Measurements from ENCODE around the gene TMEM120B.

TMEM120B gene

GRCh38 chr12:121769831-121770301 is 57.3 kb downstream of the TMEM120B start:
- H3K23ac ChIP-seq (ENCODE audit: low read length), result no peak overlapping the region
- H3K4me1 ChIP-seq (ENCODE audit: control insufficient read depth, low read depth, low read length), result no peaks in the 10 kb centered on the region
- no peak overlapping the region for H3K27ac ChIP-seq (ENCODE audit: low read depth, low read length)
- no peak for DNase-seq
- no peak overlapping the region for H3K56ac ChIP-seq (ENCODE audit: low read length)
- H3K36me3 ChIP-seq (ENCODE audit: control insufficient read depth, insufficient read depth, low read length), result no peaks in the 10 kb centered on the region
- no peak overlapping the region for H4K5ac ChIP-seq (ENCODE audit: low read length)
- WGBS (ENCODE audit: extremely low coverage, insufficient coverage, low lambda C conversion rate), result no CpG with 5 or more reads among the region's 11 CpGs
- H2BK5ac ChIP-seq (ENCODE audit: low read length), result no peak overlapping the region
- H3K9ac ChIP-seq (ENCODE audit: low read length), result no peak overlapping the region
- H2BK15ac ChIP-seq (replicated peaks; ENCODE audit: low read depth), result no peak overlapping the region
- H3K18ac ChIP-seq (ENCODE audit: low read length), result no peak overlapping the region
- no peak overlapping the region for H3K4me3 ChIP-seq (ENCODE audit: low read length)
- no peak overlapping the region for H3K4me2 ChIP-seq (ENCODE audit: low read length)
- H3K79me1 ChIP-seq (ENCODE audit: low read length), result no peaks in the 10 kb centered on the region
- H3K27me3 ChIP-seq (ENCODE audit: insufficient read depth, low read length, poor library complexity), result no peaks in the 10 kb centered on the region
- no peak overlapping the region for H2AK5ac ChIP-seq (ENCODE audit: low read length)
- H2BK120ac ChIP-seq (ENCODE audit: low read depth, low read length), result no peak overlapping the region
- H3K79me2 ChIP-seq (ENCODE audit: control insufficient read depth, insufficient read depth, low read length), result no peaks in the 10 kb centered on the region
- H3K4ac ChIP-seq (ENCODE audit: low read depth, low read length), result no peak overlapping the region
- H4K8ac ChIP-seq (ENCODE audit: low read depth, low read length), result no peak overlapping the region

DNA sequence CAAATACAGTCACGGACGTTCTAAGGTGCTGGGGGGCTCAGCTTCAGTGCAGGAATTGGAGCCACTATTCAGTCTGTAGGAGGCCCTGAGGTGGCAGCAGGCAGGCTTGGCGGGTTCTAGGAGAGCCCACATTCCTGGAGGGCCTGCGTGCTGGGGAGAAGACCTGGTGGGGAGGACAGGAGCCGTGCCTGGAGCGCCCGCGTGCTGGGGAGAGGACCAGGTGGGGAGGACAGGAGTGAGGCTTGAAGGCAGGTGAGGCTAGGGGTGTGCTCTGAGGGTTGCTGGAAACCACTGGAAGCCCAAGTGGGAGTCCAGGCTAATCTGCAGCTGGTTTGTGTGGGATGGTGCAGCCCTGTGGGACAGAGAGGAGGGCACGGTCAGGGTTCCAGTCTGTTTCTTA is 57.8 kb downstream of the TMEM120B start:
- Histone ChIP-seq H3K4me1 (ENCODE audit: control insufficient read depth, low read depth, low read length) (no peaks in the 10 kb centered on the region), H3K9ac (ENCODE audit: low read length) (no peak overlapping the region), H4K8ac (ENCODE audit: low read depth, low read length) (no peak overlapping the region), H2BK15ac (replicated peaks; ENCODE audit: low read depth) (no peak overlapping the region), H3K56ac (ENCODE audit: low read length) (no peak overlapping the region), H2BK120ac (ENCODE audit: low read depth, low read length) (no peak overlapping the region), H3K36me3 (ENCODE audit: control insufficient read depth, insufficient read depth, low read length) (no peaks in the 10 kb centered on the region), H3K79me1 (ENCODE audit: low read length) (no peaks in the 10 kb centered on the region), H2AK5ac (ENCODE audit: low read length) (no peak overlapping the region), H3K4me2 (ENCODE audit: low read length) (no peak overlapping the region), H3K18ac (ENCODE audit: low read length) (no peak overlapping the region), H2BK5ac (ENCODE audit: low read length) (no peak overlapping the region), H3K4ac (ENCODE audit: low read depth, low read length) (no peak overlapping the region), H3K23ac (ENCODE audit: low read length) (no peak overlapping the region), H4K5ac (ENCODE audit: low read length) (no peak overlapping the region), H3K27me3 (ENCODE audit: insufficient read depth, low read length, poor library complexity) (no peaks in the 10 kb centered on the region), H3K27ac (ENCODE audit: low read depth, low read length) (no peak overlapping the region), H3K4me3 (ENCODE audit: low read length) (no peak overlapping the region), H3K79me2 (ENCODE audit: control insufficient read depth, insufficient read depth, low read length) (no peaks in the 10 kb centered on the region)
- no peak for DNase-seq
- no CpG with 5 or more reads among the region's 9 CpGs for WGBS (ENCODE audit: extremely low coverage, insufficient coverage, low lambda C conversion rate)

- no peak overlapping the region for H2AK5ac ChIP-seq (ENCODE audit: low read length)
- H3K4me1 ChIP-seq (ENCODE audit: control insufficient read depth, low read depth, low read length), result no peaks in the 10 kb centered on the region
- H2BK120ac ChIP-seq (ENCODE audit: low read depth, low read length), result no peak overlapping the region
- no peak overlapping the region for H3K18ac ChIP-seq (ENCODE audit: low read length)
- WGBS (ENCODE audit: extremely low coverage, insufficient coverage, low lambda C conversion rate), result no CpG with 5 or more reads among the region's 25 CpGs
- H3K4ac ChIP-seq (ENCODE audit: low read depth, low read length), result no peak overlapping the region
- no peaks in the 10 kb centered on the region for H3K79me2 ChIP-seq (ENCODE audit: control insufficient read depth, insufficient read depth, low read length)
- H3K79me1 ChIP-seq (ENCODE audit: low read length), result no peaks in the 10 kb centered on the region
- H3K27ac ChIP-seq (ENCODE audit: low read depth, low read length), result no peak overlapping the region
- no peak overlapping the region for H2BK5ac ChIP-seq (ENCODE audit: low read length)
- no peaks in the 10 kb centered on the region for H3K36me3 ChIP-seq (ENCODE audit: control insufficient read depth, insufficient read depth, low read length)
- no peak for DNase-seq
- H3K56ac ChIP-seq (ENCODE audit: low read length), result no peak overlapping the region
- no peak overlapping the region for H2BK15ac ChIP-seq (replicated peaks; ENCODE audit: low read depth)
- no peak overlapping the region for H3K4me2 ChIP-seq (ENCODE audit: low read length)
- H3K9ac ChIP-seq (ENCODE audit: low read length), result no peak overlapping the region
- no peak overlapping the region for H4K5ac ChIP-seq (ENCODE audit: low read length)
- H4K8ac ChIP-seq (ENCODE audit: low read depth, low read length), result no peak overlapping the region
- H3K4me3 ChIP-seq (ENCODE audit: low read length), result no peak overlapping the region
- H3K27me3 ChIP-seq (ENCODE audit: insufficient read depth, low read length, poor library complexity), result no peaks in the 10 kb centered on the region
- no peak overlapping the region for H3K23ac ChIP-seq (ENCODE audit: low read length)
These were observed 58.5 kb downstream of the TMEM120B start for GRCh38 chr12:121770813-121771625.

- no peaks in the 10 kb centered on the region for H3K36me3 ChIP-seq (ENCODE audit: control insufficient read depth, insufficient read depth, low read length)
- H2BK5ac ChIP-seq (ENCODE audit: low read length), result no peak overlapping the region
- H3K23ac ChIP-seq (ENCODE audit: low read length), result no peak overlapping the region
- DNase-seq, result peak; percentile 81
- H4K5ac ChIP-seq (ENCODE audit: low read length), result no peak overlapping the region
- no peaks in the 10 kb centered on the region for H3K4me1 ChIP-seq (ENCODE audit: control insufficient read depth, low read depth, low read length)
- no peak overlapping the region for H4K8ac ChIP-seq (ENCODE audit: low read depth, low read length)
- H3K79me1 ChIP-seq (ENCODE audit: low read length), result no peaks in the 10 kb centered on the region
- H3K4me2 ChIP-seq (ENCODE audit: low read length), result no peak overlapping the region
- H3K79me2 ChIP-seq (ENCODE audit: control insufficient read depth, insufficient read depth, low read length), result no peaks in the 10 kb centered on the region
- no peak overlapping the region for H3K18ac ChIP-seq (ENCODE audit: low read length)
- H2BK15ac ChIP-seq (replicated peaks; ENCODE audit: low read depth), result no peak overlapping the region
- H3K27me3 ChIP-seq (ENCODE audit: insufficient read depth, low read length, poor library complexity), result no peaks in the 10 kb centered on the region
- no peak overlapping the region for H3K9ac ChIP-seq (ENCODE audit: low read length)
- no peak overlapping the region for H3K4me3 ChIP-seq (ENCODE audit: low read length)
- no peak overlapping the region for H2AK5ac ChIP-seq (ENCODE audit: low read length)
- H3K27ac ChIP-seq (ENCODE audit: low read depth, low read length), result no peak overlapping the region
- no CpG with 5 or more reads among the region's 14 CpGs for WGBS (ENCODE audit: extremely low coverage, insufficient coverage, low lambda C conversion rate)
- no peak overlapping the region for H3K4ac ChIP-seq (ENCODE audit: low read depth, low read length)
- H3K56ac ChIP-seq (ENCODE audit: low read length), result no peak overlapping the region
- no peak overlapping the region for H2BK120ac ChIP-seq (ENCODE audit: low read depth, low read length)
These were observed 60.6 kb downstream of the TMEM120B start for GRCh38 chr12:121773011-121773777.

DNA sequence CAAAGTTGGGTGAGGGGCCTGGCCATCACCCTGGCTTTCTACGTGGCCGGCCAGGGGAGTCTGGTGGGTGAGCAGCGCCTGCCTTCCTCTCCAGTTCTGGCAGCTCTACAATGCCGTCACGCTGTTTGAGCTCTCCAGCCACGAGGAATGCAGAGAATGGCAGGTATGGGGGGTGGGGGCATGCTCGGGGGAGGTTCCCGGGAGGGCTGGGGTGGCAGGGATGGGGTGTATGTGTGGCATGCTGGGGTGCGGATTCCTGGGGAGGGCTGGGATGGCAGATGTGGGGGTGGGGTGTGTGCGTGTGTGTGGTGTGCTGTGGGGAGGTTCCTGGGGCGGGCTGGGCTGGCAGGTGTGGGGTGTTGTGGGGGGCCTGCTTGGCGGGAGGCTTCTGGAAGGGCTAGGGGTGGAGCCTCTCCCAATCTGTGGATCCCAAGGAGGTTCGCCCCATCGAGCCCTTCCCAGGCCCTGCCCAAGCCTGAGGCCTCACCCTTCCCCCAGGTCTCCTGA is 62.5 kb downstream of the TMEM120B start:
- Histone ChIP-seq H3K18ac (ENCODE audit: low read length) (peak overlapping the region; percentile 23), H3K56ac (ENCODE audit: low read length) (no peak overlapping the region), H3K4me2 (ENCODE audit: low read length) (no peak overlapping the region), H3K4ac (ENCODE audit: low read depth, low read length) (peak overlapping the region; percentile 42), H3K27ac (ENCODE audit: low read depth, low read length) (peak overlapping the region; percentile 45), H3K23ac (ENCODE audit: low read length) (no peak overlapping the region), H3K79me2 (ENCODE audit: control insufficient read depth, insufficient read depth, low read length) (no peaks in the 10 kb centered on the region), H2BK120ac (ENCODE audit: low read depth, low read length) (no peak overlapping the region), H2AK5ac (ENCODE audit: low read length) (no peak overlapping the region), H3K27me3 (ENCODE audit: insufficient read depth, low read length, poor library complexity) (no peaks in the 10 kb centered on the region), H3K79me1 (ENCODE audit: low read length) (no peaks in the 10 kb centered on the region), H4K8ac (ENCODE audit: low read depth, low read length) (no peak overlapping the region), H3K4me3 (ENCODE audit: low read length) (no peak overlapping the region), H3K4me1 (ENCODE audit: control insufficient read depth, low read depth, low read length) (no peaks in the 10 kb centered on the region), H2BK15ac (replicated peaks; ENCODE audit: low read depth) (no peak overlapping the region), H2BK5ac (ENCODE audit: low read length) (no peak overlapping the region), H3K36me3 (ENCODE audit: control insufficient read depth, insufficient read depth, low read length) (no peaks in the 10 kb centered on the region), H4K5ac (ENCODE audit: low read length) (no peak overlapping the region), H3K9ac (ENCODE audit: low read length) (no peak overlapping the region)
- DNase-seq, result peak; percentile 81
- no CpG with 5 or more reads among the region's 14 CpGs for WGBS (ENCODE audit: extremely low coverage, insufficient coverage, low lambda C conversion rate)
